Measurements from ENCODE around the gene KLF2.
A peak's percentile ranks its signal among the peaks of the same experiment; 100 is the strongest.

Gene KLF2

DNA sequence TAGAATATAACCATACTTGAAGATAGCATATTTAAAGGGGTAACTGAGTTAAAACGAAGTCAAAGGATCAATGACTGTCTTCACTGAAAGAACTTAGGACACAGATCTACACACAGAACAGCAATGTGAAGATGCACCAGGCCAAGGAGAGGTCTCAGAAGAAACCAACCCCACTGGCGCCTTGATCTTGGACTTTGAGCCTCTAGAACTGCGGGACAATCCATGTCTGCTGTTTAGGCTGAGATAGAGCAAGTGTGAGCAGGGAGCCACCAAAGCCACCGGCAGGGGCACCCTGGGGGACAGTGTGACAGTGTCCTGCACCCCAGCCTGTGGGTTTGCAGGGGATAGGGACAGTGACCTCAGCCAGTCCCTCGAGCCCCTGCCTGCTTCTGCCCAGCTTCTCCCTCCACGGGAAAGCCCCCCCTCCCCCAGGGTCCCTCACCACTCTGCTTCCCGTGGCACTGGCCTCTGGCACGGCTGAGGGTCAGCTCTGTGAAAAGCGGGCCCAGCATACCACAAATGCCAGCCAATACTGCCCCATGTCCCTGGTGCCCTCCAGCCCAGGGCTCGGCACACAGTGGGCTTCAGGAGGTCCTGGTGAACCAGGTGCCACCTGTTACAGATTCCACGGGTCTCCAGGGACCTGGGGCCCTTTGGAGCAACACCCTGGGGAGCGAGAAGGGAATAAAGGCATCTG lies 40.8 kb downstream of the KLF2 start:
- DNase-seq, result no peak

- no peak for DNase-seq
Measured at GRCh38 chr19:16366056-16366432, 41.4 kb downstream of the KLF2 start.

DNA sequence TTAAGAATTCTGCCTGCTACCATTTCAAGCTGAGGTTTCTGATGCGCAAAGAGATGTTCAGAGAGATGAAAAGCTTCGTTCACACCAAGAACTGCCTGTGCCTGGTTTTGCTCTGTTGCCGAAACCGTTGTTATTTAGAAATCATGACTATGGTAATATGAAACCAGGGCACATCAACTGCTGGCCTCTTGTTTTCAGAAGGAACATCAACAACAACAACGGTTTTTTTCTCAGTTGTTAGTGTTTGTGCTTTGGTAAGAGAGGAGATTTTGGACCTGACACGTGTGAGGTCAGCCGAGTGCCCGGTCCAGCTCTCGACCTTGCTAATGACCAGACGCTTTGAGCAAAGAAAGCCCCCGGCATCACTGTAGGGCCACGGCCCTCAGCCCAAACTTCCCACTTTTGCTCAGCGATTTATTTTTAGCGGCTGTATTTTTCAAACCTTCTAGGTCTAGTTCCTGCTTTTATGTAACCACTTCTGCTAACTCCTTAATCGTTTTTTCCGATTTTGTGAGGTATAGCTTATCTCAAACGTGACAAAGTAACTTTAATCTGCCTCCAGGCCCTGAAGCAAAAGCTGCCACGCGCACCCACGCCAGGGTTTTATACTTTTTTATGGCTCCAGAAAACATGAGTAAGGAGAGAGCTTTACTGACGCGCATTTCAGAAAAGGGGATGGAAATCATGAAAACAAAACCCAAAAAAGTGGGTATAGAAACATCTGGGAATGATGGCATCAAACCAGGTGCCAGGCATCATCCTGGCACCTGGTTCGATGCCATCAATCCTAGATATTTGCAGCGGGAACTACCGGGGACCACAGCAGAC lies 42.0 kb downstream of the KLF2 start:
- peak in 1 of 2 experiments; percentile 19 for DNase-seq

DNA sequence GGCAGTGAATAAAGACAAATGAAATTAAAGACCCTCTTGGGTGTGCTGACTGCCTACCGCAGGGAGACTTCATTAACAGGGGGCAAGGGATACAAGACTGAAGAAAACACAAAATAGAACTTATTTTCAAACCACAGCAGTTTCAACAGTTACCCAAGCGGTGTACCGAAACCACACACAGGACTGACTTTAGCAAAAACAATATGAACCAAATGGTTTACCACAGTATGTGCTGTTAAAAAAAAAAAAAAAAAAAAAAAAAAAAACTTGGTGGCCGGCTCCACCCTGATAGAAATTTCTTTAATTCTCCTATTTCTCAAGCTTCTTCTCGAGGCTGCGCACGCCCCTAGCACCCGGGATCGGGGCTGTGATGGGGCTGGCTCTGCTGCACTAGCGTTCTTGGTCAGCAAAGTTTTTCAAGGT lies 42.6 kb downstream of the KLF2 start:
- DNase-seq, result peak in 1 of 2 experiments; percentile 59

DNA sequence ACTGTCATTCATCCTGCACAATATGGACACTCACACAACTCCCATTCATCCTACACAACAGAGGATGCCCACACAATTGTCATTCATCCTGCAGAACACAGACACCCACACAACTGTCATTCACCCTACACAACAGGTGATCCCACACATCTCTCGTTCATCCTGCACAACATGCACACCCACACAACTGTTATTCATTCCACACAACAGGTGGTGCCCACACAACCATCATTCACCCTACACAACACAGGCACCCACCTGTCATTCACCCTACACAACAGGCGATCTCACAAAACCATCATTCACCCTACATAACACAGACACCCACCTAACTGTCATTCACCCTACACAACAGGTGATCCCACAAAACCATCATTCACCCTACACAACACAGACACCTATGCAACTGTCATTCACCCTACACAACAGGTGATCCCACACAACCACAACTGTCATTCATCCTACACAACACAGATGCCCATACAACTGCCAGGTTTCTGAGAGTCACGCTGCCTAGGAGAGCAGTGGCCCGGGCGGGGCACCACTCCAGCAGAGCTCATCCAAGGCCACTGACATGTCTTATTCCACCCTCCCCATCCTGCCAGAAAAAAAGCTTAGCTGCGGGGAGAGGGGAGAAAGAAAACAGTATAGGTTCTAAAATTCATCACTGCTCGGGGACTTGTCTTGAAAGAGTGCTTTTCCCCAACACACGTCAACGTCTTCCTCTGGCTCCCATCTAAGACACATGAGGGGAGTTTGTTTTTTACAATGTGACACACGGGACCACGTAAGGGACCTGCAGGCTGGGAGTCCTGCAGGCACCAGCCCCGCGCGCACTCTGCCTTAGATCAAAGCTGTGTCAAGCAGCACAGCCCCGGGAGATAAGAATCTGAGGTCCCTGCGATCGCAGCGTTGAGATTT lies 44.0 kb downstream of the KLF2 start:
- no peak for DNase-seq

DNA sequence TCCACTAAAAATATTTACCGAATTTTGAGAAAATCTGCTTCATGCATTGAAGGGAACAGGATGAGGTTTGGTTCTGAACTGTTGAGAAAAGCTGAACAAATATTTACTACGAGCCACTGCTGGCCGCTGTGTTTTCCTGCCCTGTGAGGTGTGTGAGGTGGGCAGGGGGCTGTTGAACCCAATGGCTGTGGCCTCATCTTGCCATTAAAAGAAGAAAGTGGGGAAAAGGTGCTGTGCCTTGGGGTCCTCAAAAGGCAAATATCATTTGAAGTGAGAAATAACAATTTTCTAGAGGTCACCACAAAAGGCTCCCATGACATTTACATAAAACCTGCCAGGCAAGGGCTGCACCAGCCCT lies 44.7 kb downstream of the KLF2 start:
- no peak for DNase-seq

GRCh38 chr19:16369664-16370576 lies 45.3 kb downstream of the KLF2 start:
- DNase-seq, result peak in 1 of 2 experiments; percentile 50

DNA sequence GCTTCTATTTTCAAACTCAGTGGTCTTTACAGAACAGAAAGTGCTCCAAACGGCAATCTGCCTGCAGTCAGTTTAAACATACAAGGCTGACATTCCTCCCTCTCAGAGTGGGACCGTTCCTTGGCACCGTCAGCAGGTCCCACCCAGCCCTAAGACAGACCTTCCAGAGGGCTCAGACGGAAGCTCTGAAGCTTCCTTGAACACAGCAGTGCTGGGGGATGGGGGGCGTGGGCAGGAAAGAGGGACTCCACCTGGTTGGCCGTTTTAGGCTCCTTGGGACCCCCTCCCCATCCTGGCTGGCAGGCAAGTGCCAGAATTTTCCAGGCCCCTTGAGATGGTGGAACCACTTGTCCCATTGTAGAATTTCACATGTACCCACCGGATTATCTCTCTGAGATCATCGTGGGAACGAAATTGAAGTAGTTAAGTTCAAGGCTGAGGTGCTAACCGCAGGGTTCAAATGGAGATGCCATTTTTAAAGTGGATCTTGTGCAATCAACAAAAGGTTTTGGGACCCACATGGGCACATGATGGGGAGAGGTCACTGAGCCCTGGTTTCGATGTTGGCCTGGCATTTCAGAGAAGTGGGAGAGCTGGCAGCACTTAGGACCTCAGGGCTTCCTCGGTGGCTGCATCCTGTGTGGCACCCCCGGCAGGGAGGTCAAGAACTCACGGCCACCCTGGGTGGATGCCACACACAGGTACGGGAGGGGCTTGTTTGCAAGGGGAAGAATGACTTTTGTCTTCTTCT lies 46.2 kb downstream of the KLF2 start:
- no peak for DNase-seq

GRCh38 chr19:16371540-16371986 lies 46.9 kb downstream of the KLF2 start:
- DNase-seq, result peak; percentile 80 to 87

GRCh38 chr19:16372065-16372915 lies 47.7 kb downstream of the KLF2 start:
- no peak for DNase-seq

DNA sequence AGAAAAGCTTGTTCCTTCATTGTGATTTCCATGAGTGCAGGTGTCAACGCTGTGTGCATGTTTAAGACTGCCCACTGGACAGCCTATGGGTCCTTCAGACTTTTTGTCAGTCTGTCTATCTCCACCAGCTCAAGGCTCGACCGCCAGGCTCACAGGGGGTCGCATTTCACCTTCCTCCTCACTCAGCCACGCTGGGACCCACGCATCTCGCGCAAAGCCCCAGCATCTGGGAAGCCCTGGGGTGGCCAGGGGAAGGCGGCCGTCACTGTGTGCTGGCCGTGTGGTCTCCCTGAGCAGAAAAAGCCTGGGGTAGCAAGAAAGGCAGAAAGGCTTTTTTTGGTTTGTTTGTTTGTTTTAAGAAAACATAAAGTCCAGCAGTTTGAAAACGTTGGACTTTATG lies 48.5 kb downstream of the KLF2 start:
- no peak for DNase-seq

DNA sequence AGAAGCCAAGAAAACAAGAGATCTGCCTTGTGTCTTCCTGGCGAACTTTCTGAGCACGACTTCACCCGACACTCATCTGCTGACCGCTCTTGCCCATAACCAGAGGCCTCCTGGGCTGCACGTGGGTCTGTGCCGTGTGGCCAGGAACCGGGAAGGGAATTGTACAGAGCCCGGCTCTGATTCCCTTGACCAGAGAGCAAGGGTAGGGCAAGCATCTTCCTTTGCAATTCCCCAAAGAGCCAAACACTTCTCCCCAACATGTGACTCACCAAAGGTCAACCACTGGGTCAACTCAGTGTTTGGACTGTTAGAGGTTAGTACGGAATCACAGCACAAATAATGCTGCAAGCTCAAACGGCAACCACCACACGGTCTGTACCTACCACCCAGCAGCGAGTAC lies 48.9 kb downstream of the KLF2 start:
- no peak for DNase-seq

GRCh38 chr19:16373989-16374388 lies 49.4 kb downstream of the KLF2 start:
- no peak for DNase-seq

GRCh38 chr19:16374436-16374835 lies 49.8 kb downstream of the KLF2 start:
- peak in 1 of 2 experiments; percentile 51 for DNase-seq

GRCh38 chr19:16375157-16375935 lies 50.7 kb downstream of the KLF2 start:
- no peak for DNase-seq

- no peak for DNase-seq
Measured at GRCh38 chr19:16375936-16376185, 51.2 kb downstream of the KLF2 start.

DNA sequence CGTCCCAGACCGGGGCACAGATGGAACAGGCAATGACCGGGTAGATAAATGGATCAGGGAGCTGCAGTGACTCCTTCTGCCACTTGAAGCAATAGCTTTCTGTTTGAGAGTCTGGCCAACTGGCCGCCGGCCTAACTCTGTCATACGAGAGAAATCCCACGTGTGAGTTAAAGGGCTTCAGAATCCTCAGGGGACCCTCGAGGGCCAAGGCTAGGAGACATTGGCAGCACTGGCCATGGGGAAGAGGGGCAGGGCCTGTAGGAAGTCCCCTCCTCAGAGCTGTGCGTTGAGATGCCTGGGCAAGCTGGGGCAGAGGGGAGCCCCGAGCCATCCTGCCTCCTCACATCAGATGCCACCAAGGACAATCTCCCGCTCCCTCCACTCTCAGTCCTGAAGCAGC lies 51.6 kb downstream of the KLF2 start:
- DNase-seq, result no peak

DNA sequence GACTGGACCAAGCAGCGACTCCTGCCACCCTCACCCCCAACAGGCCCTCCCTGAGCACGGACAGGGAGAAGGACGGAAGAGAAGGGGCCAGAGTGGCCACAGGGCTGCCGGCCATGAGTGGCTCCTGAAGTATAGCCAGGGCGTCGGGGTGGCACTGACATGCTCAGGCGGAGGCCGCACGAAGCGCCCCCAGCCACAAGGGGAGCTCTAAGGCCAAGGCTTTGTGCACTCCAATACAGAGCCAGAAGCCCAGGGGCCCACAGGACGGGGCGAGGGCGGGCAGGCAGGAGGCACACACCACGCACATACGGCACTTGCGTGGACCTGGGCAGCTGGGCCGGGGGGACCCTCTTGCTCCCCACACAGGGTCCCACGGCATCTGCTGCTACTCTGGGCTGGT lies 52.0 kb downstream of the KLF2 start:
- DNase-seq, result peak in 1 of 2 experiments; percentile 63

DNA sequence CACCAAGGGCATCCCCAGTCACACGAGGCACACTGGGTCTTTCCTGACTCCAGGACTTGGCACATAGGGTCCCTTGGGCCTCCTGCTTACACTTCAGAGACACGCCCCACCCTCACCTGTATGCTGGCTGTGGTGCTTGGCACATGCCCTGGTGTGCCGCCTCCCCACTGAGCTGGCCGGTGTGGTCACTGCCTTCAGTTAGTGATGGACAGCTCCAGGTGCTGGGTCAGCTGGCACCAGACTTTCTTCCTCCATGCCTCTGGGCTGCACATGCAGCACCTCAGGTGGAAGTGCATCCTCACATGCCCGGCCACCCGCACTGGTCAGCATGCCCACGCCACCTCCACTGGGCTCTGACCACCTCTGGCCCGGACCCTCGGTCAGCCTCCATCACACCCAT lies 52.9 kb downstream of the KLF2 start:
- no peak for DNase-seq
